Measurements from ENCODE around the gene UNC79. TPM values are rescaled to one million over a fixed set of nuclear protein-coding genes. Genes with fewer than 3 reads are reported as not detected.

The UNC79 gene
- total and polyA plus RNA-seq, 3 donors from 2014 or later, result 4.3 to 10.7 (median 5.5) TPM

DNA sequence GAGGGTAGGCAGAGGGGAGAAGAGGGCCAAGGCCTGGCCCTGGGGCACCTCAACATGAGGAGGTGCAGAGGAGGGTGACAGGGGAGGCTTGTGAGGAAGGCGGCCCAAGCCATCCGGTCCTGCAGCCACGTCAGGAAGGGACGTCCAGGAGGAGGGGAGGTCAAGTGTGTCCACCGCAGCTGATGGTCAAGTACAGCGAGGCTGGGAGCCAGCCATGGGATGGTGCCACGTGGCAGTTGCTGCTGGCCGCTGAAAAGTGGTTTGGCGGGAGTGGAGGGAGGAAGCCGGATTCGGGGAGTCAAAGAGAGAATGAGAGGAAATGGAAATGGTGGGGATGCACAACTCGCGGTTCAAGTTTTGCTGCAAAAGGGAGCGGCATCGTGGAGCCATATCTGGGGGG, 316.4 kb downstream of the UNC79 start:
- H3K36me3 ChIP-seq (ENCODE audit: low read depth, missing control alignments), result no peaks in the 10 kb centered on the region
- no peak for DNase-seq
- no peaks in the 10 kb centered on the region for H3K9me3 ChIP-seq
- 82 to 84% methylated on average over 15 of the region's 15 CpGs for WGBS, 2 donors
- H3K27me3 ChIP-seq, result no peaks in the 10 kb centered on the region
- TF ChIP-seq POLR2A (IDR thresholded peaks at IDR 0.05), result no peak
- H3K4me1 ChIP-seq, result no peaks in the 10 kb centered on the region
- no peak overlapping the region for H3K27ac ChIP-seq
- no peak overlapping the region for H3K4me3 ChIP-seq
- intact Hi-C loops (cut with DNase I; ENCODE audit: low total_unique reads), result no loop called here

DNA sequence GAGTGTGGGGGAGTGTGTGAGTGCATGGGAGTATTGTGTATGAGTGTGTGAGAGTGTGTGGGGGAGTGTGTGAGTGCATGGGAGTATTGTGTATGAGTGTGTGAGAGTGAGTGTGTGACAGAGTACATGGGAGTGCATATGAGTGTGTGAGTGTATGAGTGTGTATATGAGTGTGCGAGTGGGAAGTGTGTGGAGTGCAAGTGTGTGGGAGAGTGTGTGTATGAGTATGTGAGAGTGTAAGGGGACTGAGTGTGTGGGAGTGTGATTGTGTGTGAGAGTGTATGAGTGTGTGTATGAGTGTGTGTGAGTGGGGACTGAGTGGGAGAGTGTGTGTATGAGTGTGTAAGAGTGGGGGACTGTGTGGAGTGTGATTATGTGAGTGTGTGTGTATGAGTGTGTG, 316.8 kb downstream of the UNC79 start:
- no peaks in the 10 kb centered on the region for H3K4me1 ChIP-seq
- intact Hi-C loops (cut with DNase I; ENCODE audit: low total_unique reads), result no loop called here
- H3K9me3 ChIP-seq, result no peaks in the 10 kb centered on the region
- no peak overlapping the region for H3K27ac ChIP-seq
- no peak for DNase-seq
- H3K27me3 ChIP-seq, result no peaks in the 10 kb centered on the region
- no peak overlapping the region for H3K4me3 ChIP-seq
- no peaks in the 10 kb centered on the region for H3K36me3 ChIP-seq (ENCODE audit: low read depth, missing control alignments)
- TF ChIP-seq, protein P1, sequence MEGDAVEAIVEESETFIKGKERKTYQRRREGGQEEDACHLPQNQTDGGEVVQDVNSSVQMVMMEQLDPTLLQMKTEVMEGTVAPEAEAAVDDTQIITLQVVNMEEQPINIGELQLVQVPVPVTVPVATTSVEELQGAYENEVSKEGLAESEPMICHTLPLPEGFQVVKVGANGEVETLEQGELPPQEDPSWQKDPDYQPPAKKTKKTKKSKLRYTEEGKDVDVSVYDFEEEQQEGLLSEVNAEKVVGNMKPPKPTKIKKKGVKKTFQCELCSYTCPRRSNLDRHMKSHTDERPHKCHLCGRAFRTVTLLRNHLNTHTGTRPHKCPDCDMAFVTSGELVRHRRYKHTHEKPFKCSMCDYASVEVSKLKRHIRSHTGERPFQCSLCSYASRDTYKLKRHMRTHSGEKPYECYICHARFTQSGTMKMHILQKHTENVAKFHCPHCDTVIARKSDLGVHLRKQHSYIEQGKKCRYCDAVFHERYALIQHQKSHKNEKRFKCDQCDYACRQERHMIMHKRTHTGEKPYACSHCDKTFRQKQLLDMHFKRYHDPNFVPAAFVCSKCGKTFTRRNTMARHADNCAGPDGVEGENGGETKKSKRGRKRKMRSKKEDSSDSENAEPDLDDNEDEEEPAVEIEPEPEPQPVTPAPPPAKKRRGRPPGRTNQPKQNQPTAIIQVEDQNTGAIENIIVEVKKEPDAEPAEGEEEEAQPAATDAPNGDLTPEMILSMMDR (IDR thresholded peaks at IDR 0.05), result no peak
- TF ChIP-seq POLR2A (IDR thresholded peaks at IDR 0.05), result no peak
- 77 to 78% methylated on average over 1 of the region's 1 CpG for WGBS, 2 donors

DNA sequence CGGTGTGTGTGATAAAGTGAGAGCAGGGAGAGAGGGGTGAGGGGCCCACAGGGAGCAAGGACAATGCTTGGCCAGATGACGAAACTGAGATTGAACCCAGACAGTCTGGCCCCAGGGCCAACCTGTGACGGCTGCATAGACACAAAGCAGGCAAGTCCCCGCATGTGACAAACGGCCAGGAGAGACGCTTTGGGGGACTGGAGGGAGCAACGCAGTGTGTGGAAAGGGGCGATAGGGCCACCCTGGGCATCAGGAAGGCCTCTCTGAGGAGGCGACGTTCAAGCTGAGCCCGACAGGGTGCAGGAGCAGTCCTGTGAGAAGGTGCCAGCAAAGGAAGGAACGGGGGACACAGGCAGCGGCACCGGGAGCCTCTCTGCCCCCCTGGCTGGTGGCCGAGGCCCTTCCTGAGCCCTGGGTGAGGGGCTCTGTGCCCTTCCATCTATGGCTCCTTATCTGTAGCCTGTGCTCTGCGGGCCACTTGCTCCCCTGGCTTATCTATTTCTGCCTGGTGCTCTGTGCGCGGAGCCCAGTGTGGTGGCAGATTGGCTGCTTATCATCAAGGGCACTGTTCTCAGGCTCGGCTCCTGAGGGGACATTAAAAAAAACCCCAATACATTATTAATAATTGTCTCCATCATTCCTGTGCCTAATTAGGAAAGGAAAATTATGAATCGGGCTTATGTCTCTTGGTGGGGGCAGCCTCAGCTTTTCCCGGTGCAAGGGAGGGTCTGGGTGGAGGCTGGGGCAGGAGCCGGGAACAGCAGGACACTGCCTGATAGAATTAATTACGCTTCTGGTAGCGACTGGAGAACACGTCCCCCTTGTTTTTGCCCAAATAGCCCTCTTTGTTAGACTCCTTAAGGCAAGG, 317.7 kb downstream of the UNC79 start:
- H3K27me3 ChIP-seq, result no peaks in the 10 kb centered on the region
- intact Hi-C loops (cut with DNase I; ENCODE audit: low total_unique reads), result no loop called here
- no peaks in the 10 kb centered on the region for H3K4me1 ChIP-seq
- no peaks in the 10 kb centered on the region for H3K36me3 ChIP-seq (ENCODE audit: low read depth, missing control alignments)
- 62% methylated on average over 20 to 25 of the region's 25 CpGs for WGBS, 2 donors
- H3K4me3 ChIP-seq, result no peak overlapping the region
- no peak for TF ChIP-seq POLR2A (IDR thresholded peaks at IDR 0.05)
- TF ChIP-seq, protein P1 (IDR thresholded peaks at IDR 0.05), result no peak
- peak; percentile 22 for DNase-seq
- H3K9me3 ChIP-seq, result no peaks in the 10 kb centered on the region
- no peak overlapping the region for H3K27ac ChIP-seq

DNA sequence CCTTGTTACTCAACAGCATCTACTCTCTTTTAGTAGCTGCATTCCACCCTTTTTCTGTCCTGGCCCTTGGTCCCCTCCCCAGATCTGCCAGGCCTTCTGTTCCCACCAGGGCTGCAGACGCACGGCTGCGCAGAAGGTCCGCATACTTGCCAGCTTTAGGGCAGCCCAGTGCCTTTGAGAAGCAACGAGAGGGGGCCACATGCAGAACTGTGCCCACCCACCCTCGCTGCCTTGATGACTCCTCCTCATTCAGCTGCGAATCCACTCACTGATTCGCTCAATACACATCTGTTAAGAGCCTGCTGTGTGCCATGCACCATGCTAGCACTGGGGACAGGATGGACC, 318.3 kb downstream of the UNC79 start:
- Histone ChIP-seq H3K27me3 (no peaks in the 10 kb centered on the region), H3K36me3 (ENCODE audit: low read depth, missing control alignments) (no peaks in the 10 kb centered on the region), H3K9me3 (no peaks in the 10 kb centered on the region), H3K27ac (no peak overlapping the region), H3K4me3 (no peak overlapping the region), H3K4me1 (no peaks in the 10 kb centered on the region)
- TF ChIP-seq POLR2A (IDR thresholded peaks at IDR 0.05), result no peak
- TF ChIP-seq, protein P1 (IDR thresholded peaks at IDR 0.05), result no peak
- WGBS, 2 donors, result 93 to 96% methylated on average over 8 of the region's 8 CpGs
- no peak for DNase-seq
- intact Hi-C loops (cut with DNase I; ENCODE audit: low total_unique reads), result no loop called here

DNA sequence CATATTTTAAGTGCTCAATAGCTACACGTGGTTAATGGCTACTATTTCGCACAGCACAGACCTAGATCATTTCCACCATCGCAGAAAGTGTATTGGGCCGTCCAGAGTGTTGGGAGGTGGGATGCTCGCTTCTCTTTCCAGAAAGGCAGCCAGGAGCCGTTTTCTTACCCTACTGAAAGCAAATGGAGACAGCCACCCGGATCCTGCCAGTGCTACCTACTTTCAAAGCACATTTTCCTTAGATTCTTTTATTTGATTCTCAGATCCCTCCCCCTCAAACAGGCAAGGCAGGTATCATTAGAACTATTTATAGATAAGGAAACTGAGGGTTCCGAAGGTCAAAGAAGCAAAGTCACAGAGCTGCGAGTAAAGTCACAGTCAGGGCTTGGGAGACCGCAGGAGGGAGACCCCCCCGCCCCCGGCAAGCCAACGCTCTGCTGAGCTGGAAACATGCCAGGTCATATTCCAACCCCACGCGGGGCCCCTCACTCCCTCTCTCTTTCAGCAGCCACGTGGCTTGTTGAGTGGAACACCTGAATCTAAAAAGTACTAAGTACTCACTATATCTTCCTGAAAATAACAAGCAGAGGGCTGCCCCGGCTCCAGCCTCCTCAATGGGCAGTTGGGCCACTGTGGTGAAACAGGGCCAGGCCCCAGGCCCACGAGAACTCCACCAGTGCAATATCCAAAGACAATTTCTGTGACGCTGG, 321.4 kb downstream of the UNC79 start:
- DNase-seq, result no peak
- WGBS, 2 donors, result 60 to 63% methylated on average over 14 to 19 of the region's 19 CpGs
- H3K27ac ChIP-seq, result no peak overlapping the region
- no peak overlapping the region for H3K4me3 ChIP-seq
- TF ChIP-seq, protein P1 (IDR thresholded peaks at IDR 0.05), result no peak
- TF ChIP-seq POLR2A (IDR thresholded peaks at IDR 0.05), result no peak
- no peaks in the 10 kb centered on the region for H3K9me3 ChIP-seq
- H3K4me1 ChIP-seq, result no peaks in the 10 kb centered on the region
- intact Hi-C loops (cut with DNase I; ENCODE audit: low total_unique reads), result no loop called here
- no peaks in the 10 kb centered on the region for H3K27me3 ChIP-seq
- no peaks in the 10 kb centered on the region for H3K36me3 ChIP-seq (ENCODE audit: low read depth, missing control alignments)

Measured in testis (tissue), 3 donors.